ENCODE measurements around the gene STK10. TPM values are rescaled to one million over a fixed set of nuclear protein-coding genes. Genes with fewer than 3 reads are reported as not detected.

The STK10 gene
- total RNA-seq, 2 experiments from 2014 or later: 211 to 229 TPM

- DNase-seq (no peak), ATAC-seq (ENCODE audit: poor library complexity) (no peak)
- Histone ChIP-seq H3K36me3 (ENCODE audit: insufficient read depth, low read length) (peaks cover 70% of the 10 kb centered on the region), H3K4me3 (ENCODE audit: low read length) (no peak overlapping the region), H3K9me3 (ENCODE audit: control insufficient read depth in 1 of 2, insufficient read depth in 1 of 2, low read length in 2 of 2) (no peaks in the 10 kb centered on the region), H3K27me3 (ENCODE audit: control insufficient read depth in 1 of 2, insufficient read depth in 2 of 2, low read length in 2 of 2) (no peaks in the 10 kb centered on the region), H3K27ac (ENCODE audit: low read depth in 1 of 2, low read length in 2 of 2) (no peak overlapping the region), H3K4me1 (ENCODE audit: insufficient read depth, low read length) (peaks cover 40% of the 10 kb centered on the region)
- TF ChIP-seq CTCF (IDR thresholded peaks at IDR 0.05): no peak
- H3K36me3 Mint-ChIP-seq (ENCODE audit: low read depth): peaks cover 84% of the 10 kb centered on the region
- ChIA-PET CTCF (interaction anchor here (1.1 kb wide), 1 partner anchor 26 kb away, joined by 3 read pairs; no protein-coding TSS in a partner anchor), POLR2A (interaction anchor here (1.5 to 4.7 kb wide), 3 partner anchors 10 to 57 kb away, joined by 3 to 53 read pairs (median 4); partner anchors contain the start of gene FBXW11)
- peak overlapping the region; percentile 89 for H3K27ac Mint-ChIP-seq
- no peaks in the 10 kb centered on the region for H3K9me3 Mint-ChIP-seq
- H3K4me3 Mint-ChIP-seq: peak overlapping the region; percentile 5
- no peaks in the 10 kb centered on the region for H3K27me3 Mint-ChIP-seq
- intact Hi-C loops (cut with DNase I, micrococcal nuclease): loop anchor here in 1 of 2 experiments (5.0 kb wide), 1 partner anchor 152 kb away; no protein-coding TSS in a partner anchor
- H3K4me1 Mint-ChIP-seq (ENCODE audit: low read depth): peaks cover 70% of the 10 kb centered on the region
Measured at GRCh38 chr5:172064358-172064757, 123.7 kb downstream of the STK10 start.

GRCh38 chr5:172063463-172064235 lies 124.4 kb downstream of the STK10 start:
- Mint-ChIP-seq H3K4me3 (peak overlapping the region; percentile 5), H3K27me3 (no peaks in the 10 kb centered on the region), H3K27ac (peak overlapping the region; percentile 89), H3K9me3 (no peaks in the 10 kb centered on the region), H3K36me3 (ENCODE audit: low read depth) (peaks cover 88% of the 10 kb centered on the region), H3K4me1 (ENCODE audit: low read depth) (peaks cover 65% of the 10 kb centered on the region)
- H3K27me3 ChIP-seq (ENCODE audit: control insufficient read depth in 1 of 2, insufficient read depth in 2 of 2, low read length in 2 of 2): no peaks in the 10 kb centered on the region
- DNase-seq: no peak
- TF ChIP-seq CTCF (IDR thresholded peaks at IDR 0.05): no peak
- H3K4me3 ChIP-seq (ENCODE audit: low read length): no peak overlapping the region
- peaks cover 74% of the 10 kb centered on the region for H3K36me3 ChIP-seq (ENCODE audit: insufficient read depth, low read length)
- ATAC-seq (ENCODE audit: poor library complexity): no peak
- intact Hi-C loops (cut with DNase I, micrococcal nuclease): loop anchor here in 1 of 2 experiments (5.0 kb wide), 1 partner anchor 151 kb away; no protein-coding TSS in a partner anchor
- H3K9me3 ChIP-seq (ENCODE audit: control insufficient read depth in 1 of 2, insufficient read depth in 1 of 2, low read length in 2 of 2): no peaks in the 10 kb centered on the region
- CTCF ChIA-PET: interaction anchor here (1.1 kb wide), 1 partner anchor 125 kb away, joined by 4 read pairs; the partner anchor contains the start of gene STK10
- peaks cover 39% of the 10 kb centered on the region for H3K4me1 ChIP-seq (ENCODE audit: insufficient read depth, low read length)
- POLR2A ChIA-PET: interaction anchor here (0.6 to 1.5 kb wide), 3 partner anchors 27 to 57 kb away, joined by 3 read pairs; partner anchors contain the start of gene FBXW11
- H3K27ac ChIP-seq (ENCODE audit: low read depth in 1 of 2, low read length in 2 of 2): no peak overlapping the region

- H3K4me1 Mint-ChIP-seq (ENCODE audit: low read depth): peaks cover 59% of the 10 kb centered on the region
- ChIA-PET POLR2A (interaction anchor here (1.5 to 3.8 kb wide), 4 partner anchors 8 to 129 kb away, joined by 6 to 23 read pairs (median 12); partner anchors contain the start of gene STK10), CTCF (interaction anchor here (0.6 to 2.5 kb wide), 9 partner anchors 11 to 151 kb away, joined by 3 to 14 read pairs (median 3); partner anchors contain the start of gene STK10)
- Histone ChIP-seq H3K36me3 (ENCODE audit: insufficient read depth, low read length) (peaks cover 93% of the 10 kb centered on the region), H3K4me1 (ENCODE audit: insufficient read depth, low read length) (peaks cover 7% of the 10 kb centered on the region), H3K9me3 (ENCODE audit: control insufficient read depth in 1 of 2, insufficient read depth in 1 of 2, low read length in 2 of 2) (no peaks in the 10 kb centered on the region), H3K27ac (ENCODE audit: low read depth in 1 of 2, low read length in 2 of 2) (peak overlapping the region in 1 of 2 donors; percentile 22), H3K4me3 (ENCODE audit: low read length) (no peak overlapping the region), H3K27me3 (ENCODE audit: control insufficient read depth in 1 of 2, insufficient read depth in 2 of 2, low read length in 2 of 2) (no peaks in the 10 kb centered on the region)
- peak; percentile 53 for TF ChIP-seq CTCF (IDR thresholded peaks at IDR 0.05)
- no peak for ATAC-seq (ENCODE audit: poor library complexity)
- H3K36me3 Mint-ChIP-seq (ENCODE audit: low read depth): peaks cover 96% of the 10 kb centered on the region
- no peaks in the 10 kb centered on the region for H3K27me3 Mint-ChIP-seq
- no peak overlapping the region for H3K4me3 Mint-ChIP-seq
- intact Hi-C loops (cut with DNase I, micrococcal nuclease): loop anchor here in 1 of 2 experiments (5.0 kb wide), 2 partner anchors 52 to 147 kb away; partner anchors contain the start of gene FBXW11
- no peaks in the 10 kb centered on the region for H3K9me3 Mint-ChIP-seq
- peak in 3 of 14 experiments; percentile 23 to 48 (median 45) for DNase-seq
- peak overlapping the region; percentile 31 for H3K27ac Mint-ChIP-seq
Measured at GRCh38 chr5:172059661-172060100, 128.3 kb downstream of the STK10 start.
